ENCODE measurements around the gene HCFC1R1. TPM values are rescaled to one million over a fixed set of nuclear protein-coding genes. Genes with fewer than 3 reads are reported as not detected.

Gene HCFC1R1
- total RNA-seq, 1 experiment from 2014 or later: 76.0 TPM

- TF ChIP-seq, protein P1, sequence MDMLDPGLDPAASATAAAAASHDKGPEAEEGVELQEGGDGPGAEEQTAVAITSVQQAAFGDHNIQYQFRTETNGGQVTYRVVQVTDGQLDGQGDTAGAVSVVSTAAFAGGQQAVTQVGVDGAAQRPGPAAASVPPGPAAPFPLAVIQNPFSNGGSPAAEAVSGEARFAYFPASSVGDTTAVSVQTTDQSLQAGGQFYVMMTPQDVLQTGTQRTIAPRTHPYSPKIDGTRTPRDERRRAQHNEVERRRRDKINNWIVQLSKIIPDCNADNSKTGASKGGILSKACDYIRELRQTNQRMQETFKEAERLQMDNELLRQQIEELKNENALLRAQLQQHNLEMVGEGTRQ (CRISPR knock-in tag; IDR thresholded peaks at IDR 0.05): peak; percentile 68
- TF ChIP-seq, protein P2, sequence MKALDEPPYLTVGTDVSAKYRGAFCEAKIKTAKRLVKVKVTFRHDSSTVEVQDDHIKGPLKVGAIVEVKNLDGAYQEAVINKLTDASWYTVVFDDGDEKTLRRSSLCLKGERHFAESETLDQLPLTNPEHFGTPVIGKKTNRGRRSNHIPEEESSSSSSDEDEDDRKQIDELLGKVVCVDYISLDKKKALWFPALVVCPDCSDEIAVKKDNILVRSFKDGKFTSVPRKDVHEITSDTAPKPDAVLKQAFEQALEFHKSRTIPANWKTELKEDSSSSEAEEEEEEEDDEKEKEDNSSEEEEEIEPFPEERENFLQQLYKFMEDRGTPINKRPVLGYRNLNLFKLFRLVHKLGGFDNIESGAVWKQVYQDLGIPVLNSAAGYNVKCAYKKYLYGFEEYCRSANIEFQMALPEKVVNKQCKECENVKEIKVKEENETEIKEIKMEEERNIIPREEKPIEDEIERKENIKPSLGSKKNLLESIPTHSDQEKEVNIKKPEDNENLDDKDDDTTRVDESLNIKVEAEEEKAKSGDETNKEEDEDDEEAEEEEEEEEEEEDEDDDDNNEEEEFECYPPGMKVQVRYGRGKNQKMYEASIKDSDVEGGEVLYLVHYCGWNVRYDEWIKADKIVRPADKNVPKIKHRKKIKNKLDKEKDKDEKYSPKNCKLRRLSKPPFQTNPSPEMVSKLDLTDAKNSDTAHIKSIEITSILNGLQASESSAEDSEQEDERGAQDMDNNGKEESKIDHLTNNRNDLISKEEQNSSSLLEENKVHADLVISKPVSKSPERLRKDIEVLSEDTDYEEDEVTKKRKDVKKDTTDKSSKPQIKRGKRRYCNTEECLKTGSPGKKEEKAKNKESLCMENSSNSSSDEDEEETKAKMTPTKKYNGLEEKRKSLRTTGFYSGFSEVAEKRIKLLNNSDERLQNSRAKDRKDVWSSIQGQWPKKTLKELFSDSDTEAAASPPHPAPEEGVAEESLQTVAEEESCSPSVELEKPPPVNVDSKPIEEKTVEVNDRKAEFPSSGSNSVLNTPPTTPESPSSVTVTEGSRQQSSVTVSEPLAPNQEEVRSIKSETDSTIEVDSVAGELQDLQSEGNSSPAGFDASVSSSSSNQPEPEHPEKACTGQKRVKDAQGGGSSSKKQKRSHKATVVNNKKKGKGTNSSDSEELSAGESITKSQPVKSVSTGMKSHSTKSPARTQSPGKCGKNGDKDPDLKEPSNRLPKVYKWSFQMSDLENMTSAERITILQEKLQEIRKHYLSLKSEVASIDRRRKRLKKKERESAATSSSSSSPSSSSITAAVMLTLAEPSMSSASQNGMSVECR (CRISPR knock-in tag; IDR thresholded peaks at IDR 0.05; ENCODE audit: borderline replicate concordance): peak; percentile 43; the same call in 1 of the 2 replicates
- TF ChIP-seq, protein P3, sequence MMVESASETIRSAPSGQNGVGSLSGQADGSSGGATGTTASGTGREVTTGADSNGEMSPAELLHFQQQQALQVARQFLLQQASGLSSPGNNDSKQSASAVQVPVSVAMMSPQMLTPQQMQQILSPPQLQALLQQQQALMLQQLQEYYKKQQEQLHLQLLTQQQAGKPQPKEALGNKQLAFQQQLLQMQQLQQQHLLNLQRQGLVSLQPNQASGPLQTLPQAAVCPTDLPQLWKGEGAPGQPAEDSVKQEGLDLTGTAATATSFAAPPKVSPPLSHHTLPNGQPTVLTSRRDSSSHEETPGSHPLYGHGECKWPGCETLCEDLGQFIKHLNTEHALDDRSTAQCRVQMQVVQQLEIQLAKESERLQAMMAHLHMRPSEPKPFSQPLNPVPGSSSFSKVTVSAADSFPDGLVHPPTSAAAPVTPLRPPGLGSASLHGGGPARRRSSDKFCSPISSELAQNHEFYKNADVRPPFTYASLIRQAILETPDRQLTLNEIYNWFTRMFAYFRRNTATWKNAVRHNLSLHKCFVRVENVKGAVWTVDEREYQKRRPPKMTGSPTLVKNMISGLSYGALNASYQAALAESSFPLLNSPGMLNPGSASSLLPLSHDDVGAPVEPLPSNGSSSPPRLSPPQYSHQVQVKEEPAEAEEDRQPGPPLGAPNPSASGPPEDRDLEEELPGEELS (CRISPR knock-in tag; IDR thresholded peaks at IDR 0.05): peak; percentile 69; the same call in 1 of the 2 replicates
- TF ChIP-seq, protein P4, sequence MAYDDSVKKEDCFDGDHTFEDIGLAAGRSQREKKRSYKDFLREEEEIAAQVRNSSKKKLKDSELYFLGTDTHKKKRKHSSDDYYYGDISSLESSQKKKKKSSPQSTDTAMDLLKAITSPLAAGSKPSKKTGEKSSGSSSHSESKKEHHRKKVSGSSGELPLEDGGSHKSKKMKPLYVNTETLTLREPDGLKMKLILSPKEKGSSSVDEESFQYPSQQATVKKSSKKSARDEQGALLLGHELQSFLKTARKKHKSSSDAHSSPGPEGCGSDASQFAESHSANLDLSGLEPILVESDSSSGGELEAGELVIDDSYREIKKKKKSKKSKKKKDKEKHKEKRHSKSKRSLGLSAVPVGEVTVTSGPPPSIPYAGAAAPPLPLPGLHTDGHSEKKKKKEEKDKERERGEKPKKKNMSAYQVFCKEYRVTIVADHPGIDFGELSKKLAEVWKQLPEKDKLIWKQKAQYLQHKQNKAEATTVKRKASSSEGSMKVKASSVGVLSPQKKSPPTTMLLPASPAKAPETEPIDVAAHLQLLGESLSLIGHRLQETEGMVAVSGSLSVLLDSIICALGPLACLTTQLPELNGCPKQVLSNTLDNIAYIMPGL (CRISPR knock-in tag; IDR thresholded peaks at IDR 0.05): peak; percentile 58; the same call in 1 of the 2 replicates
- TF ChIP-seq JUN (CRISPR knock-in tag; IDR thresholded peaks at IDR 0.05) (no peak; the same call in 1 of the 2 replicates), ETV6 (CRISPR knock-in tag; IDR thresholded peaks at IDR 0.05) (peak; percentile 52; the same call in 1 of the 2 replicates), SOX15 (CRISPR knock-in tag; IDR thresholded peaks at IDR 0.05) (no peak), NR2C2 (CRISPR knock-in tag; IDR thresholded peaks at IDR 0.05) (no peak), ZNF416 (CRISPR knock-in tag; IDR thresholded peaks at IDR 0.05) (no peak), NR3C1 (CRISPR knock-in tag; conservative IDR thresholded peaks at IDR 0.05; ENCODE audit: low read depth) (no peak; the same call in 1 of the 2 replicates)
Observed at GRCh38 chr16:3045758-3046640, 22.3 kb upstream of the HCFC1R1 start, which contains the start of gene MMP25 (continued).

GRCh38 chr16:3044708-3045107 is 21.0 kb upstream of the HCFC1R1 start:
- TF ChIP-seq CBFB (CRISPR knock-in tag; IDR thresholded peaks at IDR 0.05; ENCODE audit: low read depth): no peak
- TF ChIP-seq, protein P5, sequence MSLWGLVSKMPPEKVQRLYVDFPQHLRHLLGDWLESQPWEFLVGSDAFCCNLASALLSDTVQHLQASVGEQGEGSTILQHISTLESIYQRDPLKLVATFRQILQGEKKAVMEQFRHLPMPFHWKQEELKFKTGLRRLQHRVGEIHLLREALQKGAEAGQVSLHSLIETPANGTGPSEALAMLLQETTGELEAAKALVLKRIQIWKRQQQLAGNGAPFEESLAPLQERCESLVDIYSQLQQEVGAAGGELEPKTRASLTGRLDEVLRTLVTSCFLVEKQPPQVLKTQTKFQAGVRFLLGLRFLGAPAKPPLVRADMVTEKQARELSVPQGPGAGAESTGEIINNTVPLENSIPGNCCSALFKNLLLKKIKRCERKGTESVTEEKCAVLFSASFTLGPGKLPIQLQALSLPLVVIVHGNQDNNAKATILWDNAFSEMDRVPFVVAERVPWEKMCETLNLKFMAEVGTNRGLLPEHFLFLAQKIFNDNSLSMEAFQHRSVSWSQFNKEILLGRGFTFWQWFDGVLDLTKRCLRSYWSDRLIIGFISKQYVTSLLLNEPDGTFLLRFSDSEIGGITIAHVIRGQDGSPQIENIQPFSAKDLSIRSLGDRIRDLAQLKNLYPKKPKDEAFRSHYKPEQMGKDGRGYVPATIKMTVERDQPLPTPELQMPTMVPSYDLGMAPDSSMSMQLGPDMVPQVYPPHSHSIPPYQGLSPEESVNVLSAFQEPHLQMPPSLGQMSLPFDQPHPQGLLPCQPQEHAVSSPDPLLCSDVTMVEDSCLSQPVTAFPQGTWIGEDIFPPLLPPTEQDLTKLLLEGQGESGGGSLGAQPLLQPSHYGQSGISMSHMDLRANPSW (CRISPR knock-in tag; conservative IDR thresholded peaks at IDR 0.05; ENCODE audit: low read depth): no peak
- no peak for TF ChIP-seq CREM (CRISPR knock-in tag; IDR thresholded peaks at IDR 0.05)
- TF ChIP-seq ATF6 (CRISPR knock-in tag; IDR thresholded peaks at IDR 0.05): no peak
- ChIA-PET CTCF (interaction anchor here (0.7 to 11.1 kb wide), 5 partner anchors 13 to 334 kb away, joined by 3 to 152 read pairs (median 5); no protein-coding TSS in a partner anchor), POLR2A (interaction anchor here (0.8 to 1.9 kb wide), 3 partner anchors 11 to 24 kb away, joined by 3 to 8 read pairs (median 4); partner anchors contain the start of gene TNFRSF12A)
- Mint-ChIP-seq H3K4me1 (peaks cover 13% of the 10 kb centered on the region), H3K27me3 (ENCODE audit: low read depth) (peaks cover 26% of the 10 kb centered on the region), H3K27ac (peak overlapping the region; percentile 86; the same call in 1 of the 2 replicates), H3K36me3 (0 out of 2 replicates have a peak, but pooled peaks cover 3% of the 10 kb centered on the region), H3K9me3 (no peaks in the 10 kb centered on the region), H3K4me3 (peak overlapping the region; percentile 89)
- ATAC-seq (no peak), DNase-seq (ENCODE audit: low spot score) (no peak)
